IMR-90 (cell line): ENCODE data around the gene RIN1. TPM values are rescaled to one million over a fixed set of nuclear protein-coding genes. Genes with fewer than 3 reads are reported as not detected.

Source experiments
- ATAC-seq: fragments of 200-7000 bp; cut with Tn5 transposase; 2 replicates; pipeline ENCODE4 v1.9.1; 2020; ENCODE audit warnings: low read depth, mild to moderate bottlenecking, moderate library complexity
- BruUV-seq: library from RNA; stranded (reverse); fragments of 400-500 nt; replicated peaks from 2 replicates; lab custom pipeline; 2021; lab: Mats Ljungman, UMichigan
- CTCF ChIA-PET: fragments of 300-600 bp; formaldehyde crosslinking; extraction: SDS; loops from one replicate; lab custom pipeline; 2021; ENCODE audit warnings: antibody characterized with exemption; lab: Yijun Ruan, JAX
- POLR2A ChIA-PET: fragments of 300-600 bp; sonication (Branson Sonifier 250); formaldehyde crosslinking; loops from one replicate; lab custom pipeline; 2022; ENCODE audit warnings: antibody characterized with exemption; ENCODE audit not compliant: unreplicated experiment; lab: Charles Lee
- DNase-seq: peaks from one replicate; pipeline ENCODE4 v3.0.0; 2013
- H2AFZ ChIP-seq: replicated peaks from 2 replicates; pipeline ENCODE3; 2013; ENCODE audit warnings: low read length, mild to moderate bottlenecking; ENCODE audit not compliant: poor library complexity
- H2AK5ac ChIP-seq: 2 replicates; pipeline ENCODE4 v1.6.1; 2013; ENCODE audit warnings: low read depth, low read length, inconsistent platforms
- H2AK9ac ChIP-seq: replicated peaks from 2 replicates; pipeline ENCODE3; 2013; ENCODE audit warnings: mild to moderate bottlenecking, low read depth, low read length, moderate library complexity; ENCODE audit not compliant: poor library complexity
- H2BK120ac ChIP-seq: 2 replicates; pipeline ENCODE4 v1.6.1; 2013; ENCODE audit warnings: low read depth, low read length, inconsistent platforms
- H2BK15ac ChIP-seq: 3 replicates; pipeline ENCODE4 v1.6.1; 2013; ENCODE audit warnings: low read depth, low read length, inconsistent platforms
- H2BK20ac ChIP-seq: 2 replicates; pipeline ENCODE4 v1.6.1; 2013; ENCODE audit warnings: low read depth, mild to moderate bottlenecking, inconsistent platforms, low read length, moderate library complexity
- H2BK5ac ChIP-seq: 2 replicates; pipeline ENCODE4 v1.6.1; 2013; ENCODE audit warnings: mild to moderate bottlenecking, low read depth, low read length, inconsistent platforms; ENCODE audit not compliant: poor library complexity, severe bottlenecking
- H3K14ac ChIP-seq: replicated peaks from 2 replicates; pipeline ENCODE4 v1.6.1; 2013; ENCODE audit warnings: low read depth, low read length, inconsistent platforms
- H3K18ac ChIP-seq: 2 replicates; pipeline ENCODE4 v1.6.1; 2013; ENCODE audit warnings: low read depth, low read length, control low read depth
- H3K23ac ChIP-seq: 2 replicates; pipeline ENCODE4 v1.6.1; 2013; ENCODE audit warnings: low read depth, low read length, inconsistent platforms
- H3K27ac ChIP-seq: 2 replicates; pipeline ENCODE4 v1.5.1; 2013; ENCODE audit warnings: mild to moderate bottlenecking, control low read depth, low read length; ENCODE audit not compliant: insufficient read depth
- H3K27me3 ChIP-seq: 2 replicates; pipeline ENCODE4 v1.6.1; 2013; ENCODE audit warnings: low read length; ENCODE audit not compliant: control insufficient read depth, insufficient read depth
- H3K36me3 ChIP-seq: 2 replicates; pipeline ENCODE4 v1.6.1; 2013; ENCODE audit warnings: low read length, mixed read lengths; ENCODE audit not compliant: control insufficient read depth, insufficient read depth
- H3K4ac ChIP-seq: 2 replicates; pipeline ENCODE4 v1.6.1; 2013; ENCODE audit warnings: low read depth, low read length, inconsistent platforms
- H3K4me1 ChIP-seq: 2 replicates; pipeline ENCODE4 v1.6.1; 2013; ENCODE audit warnings: low read length, mixed read lengths; ENCODE audit not compliant: control insufficient read depth, insufficient read depth
- H3K4me2 ChIP-seq: 2 replicates; pipeline ENCODE4 v1.6.1; 2013; ENCODE audit warnings: low read depth, mild to moderate bottlenecking, control low read depth, low read length, moderate library complexity
- H3K4me3 ChIP-seq: 2 replicates; pipeline ENCODE4 v1.5.1; 2013; ENCODE audit warnings: low read depth, mild to moderate bottlenecking, control low read depth, low read length, moderate library complexity; ENCODE audit not compliant: insufficient read depth
- H3K56ac ChIP-seq: 2 replicates; pipeline ENCODE4 v1.6.1; 2013; ENCODE audit warnings: low read length, inconsistent platforms; ENCODE audit not compliant: insufficient read depth; ENCODE audit errors: extremely low read depth
- H3K79me1 ChIP-seq, 2 experiments: 2 replicates each; pipeline ENCODE4 v1.6.1; 2013; ENCODE audit warnings: low read length in 2 of 2, inconsistent platforms in 1 of 2, low read depth in 1 of 2
- H3K9ac ChIP-seq: 2 replicates; pipeline ENCODE4 v1.6.1; 2013; ENCODE audit warnings: low read depth, low read length, control low read depth
- H3K9me1 ChIP-seq: 2 replicates; pipeline ENCODE4 v1.6.1; 2013; ENCODE audit warnings: low read length, inconsistent platforms; ENCODE audit not compliant: insufficient read depth
- H3K9me3 ChIP-seq: 2 replicates; pipeline ENCODE4 v1.6.1; 2013; ENCODE audit warnings: low read length; ENCODE audit not compliant: control insufficient read depth, insufficient read depth
- H4K20me1 ChIP-seq: 2 replicates; pipeline ENCODE4 v1.6.1; 2013; ENCODE audit warnings: low read length, inconsistent platforms; ENCODE audit not compliant: insufficient read depth
- H4K5ac ChIP-seq: 2 replicates; pipeline ENCODE4 v1.6.1; 2013; ENCODE audit warnings: mild to moderate bottlenecking, low read depth, low read length, control low read depth
- H4K8ac ChIP-seq, 2 experiments: 2 replicates each; pipeline ENCODE4 v1.6.1; 2013; ENCODE audit warnings: low read depth in 2 of 2, low read length in 2 of 2, control low read depth in 1 of 2, inconsistent platforms in 1 of 2
- H4K91ac ChIP-seq: 2 replicates; pipeline ENCODE4 v1.6.1; 2013; ENCODE audit warnings: low read depth, low read length, inconsistent platforms; ENCODE audit not compliant: insufficient read depth
- FOS ChIP-seq: fragments of 150-350 bp; IDR thresholded peaks from 2 replicates; pipeline ENCODE4 v1.6.1; 2016; ENCODE audit warnings: low read depth, low read length
- MAZ ChIP-seq: IDR thresholded peaks from 2 replicates; pipeline ENCODE4 v1.6.1; 2012; ENCODE audit warnings: low read depth, mild to moderate bottlenecking, low read length, improper control_type of control experiment, moderate library complexity, borderline replicate concordance
- NFE2L2 ChIP-seq: fragments of 150-350 bp; IDR thresholded peaks from 2 replicates; pipeline ENCODE4 v1.6.1; 2016; ENCODE audit warnings: low read depth, mild to moderate bottlenecking, low read length
- POLR2A ChIP-seq: IDR thresholded peaks from 2 replicates; pipeline ENCODE4 v1.6.1; 2012; ENCODE audit warnings: mild to moderate bottlenecking, low read depth, low read length
- RAD21 ChIP-seq: IDR thresholded peaks from 2 replicates; pipeline ENCODE4 v1.6.1; 2012; ENCODE audit warnings: low read length, improper control_type of control experiment
- RFX5 ChIP-seq: IDR thresholded peaks from 2 replicates; pipeline ENCODE4 v1.8.0; 2012; ENCODE audit warnings: low read depth, mild to moderate bottlenecking, low read length, moderate library complexity
- SMC3 ChIP-seq: fragments of 150-350 bp; IDR thresholded peaks from 2 replicates; pipeline ENCODE4 v1.6.1; 2016; ENCODE audit warnings: low read depth, mild to moderate bottlenecking, antibody characterized with exemption, low read length, moderate library complexity
- WGBS, 2 experiments: methylation state at CpG; one replicate each; pipeline versions ENCODE4 v1.1.5 to v1.1.7; 2013; ENCODE audit warnings: missing lambda C conversion rate in 2 of 2; ENCODE audit not compliant: insufficient read length in 1 of 2; ENCODE audit errors: extremely low coverage in 2 of 2; 5-methylcytosine and 5-hydroxymethylcytosine counted together
- dilution Hi-C: fragments of 300-500 bp; cut with HindIII; formaldehyde crosslinking; loops from one replicate; pipeline ENCODE4 v1.14.3; 2018; ENCODE audit warnings: low sequenced_read_pairs; ENCODE audit not compliant: unreplicated experiment
- in situ Hi-C: fragments of 300-500 bp; cut with MboI; formaldehyde crosslinking; loops from 3 replicates; pipeline ENCODE4 v1.14.3; 2019; ENCODE audit warnings: low sequenced_read_pairs, inconsistent platforms, mixed read lengths
- intact Hi-C: fragments of 100-400 bp; cut with micrococcal nuclease; formaldehyde crosslinking; loops from 2 replicates; pipeline ENCODE4 v1.10.0; 2022
- polyA plus RNA-seq, 3 experiments: library from polyadenylated mRNA; depleted of rRNA; stranded (reverse); fragments of >200 nt; gene quantifications; 2 replicates each; pipeline ENCODE4 v1.2.3, GENCODE V29; 2012; ENCODE audit warnings: low replicate concordance in 1 of 3
- total RNA-seq: library from RNA; depleted of rRNA; stranded (reverse); fragments of >200 nt; gene quantifications from 2 replicates; pipeline ENCODE4 v1.2.3, GENCODE V29; 2012
- TF ChIP-seq, protein P1 (sequence below): fragments of 150-350 bp; IDR thresholded peaks from 2 replicates; pipeline ENCODE4 v1.6.1; 2016; ENCODE audit warnings: low read depth, mild to moderate bottlenecking, low read length, moderate library complexity, borderline replicate concordance

RIN1 gene
- total and polyA plus RNA-seq, 2 of the 4 experiments (the other 2 are of a cell fraction): 9.9 to 20.8 TPM

DNA sequence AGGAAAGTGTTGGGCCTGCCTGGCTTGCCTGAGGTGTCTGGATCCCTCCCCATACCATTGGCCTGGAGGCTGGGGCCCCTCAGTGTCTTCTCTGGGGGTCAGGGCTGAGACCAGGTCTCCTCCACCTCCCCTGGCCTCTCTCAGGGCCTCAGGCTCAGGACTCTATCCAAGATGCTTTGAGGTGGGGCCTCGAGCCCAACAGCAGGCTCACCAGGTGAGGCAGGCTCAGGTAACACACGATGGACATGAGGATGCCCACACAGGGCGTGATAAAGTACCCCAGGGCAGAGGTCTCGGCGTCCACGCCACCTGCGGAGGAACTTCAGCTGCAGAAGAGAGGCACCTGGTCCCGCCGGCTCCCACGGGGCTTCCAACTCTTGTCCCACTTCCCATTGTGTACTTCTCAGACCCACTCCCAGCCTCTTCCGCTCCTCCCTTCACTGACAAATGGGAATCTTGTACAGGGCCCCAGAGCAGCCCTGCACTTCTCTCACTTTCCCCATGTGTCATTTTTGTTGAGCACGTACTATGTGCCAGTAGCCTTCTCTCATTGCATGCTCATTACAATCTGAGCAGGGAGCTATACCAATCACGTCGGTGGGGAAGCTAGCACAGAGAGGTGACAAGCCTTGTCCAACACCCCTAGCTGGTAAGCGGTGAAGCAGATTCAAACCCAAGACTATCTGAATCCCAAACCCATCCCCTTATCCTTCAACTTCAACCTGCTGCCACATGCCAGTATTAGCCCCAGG lies 31.5 kb upstream of the RIN1 start:
- peaks cover 7% of the 10 kb centered on the region; the same call in 1 of the 2 replicates for H3K9me1 ChIP-seq
- ChIA-PET CTCF (no interaction called here), POLR2A (no interaction called here)
- H3K18ac ChIP-seq: no peak overlapping the region
- H3K14ac ChIP-seq: no peak overlapping the region
- DNase-seq (no peak), ATAC-seq (no peak)
- H3K23ac ChIP-seq: no peak overlapping the region
- H4K5ac ChIP-seq: no peak overlapping the region
- intact Hi-C loops (no loop called here), dilution Hi-C loops (no loop called here), in situ Hi-C loops (no loop called here)
- H2AK5ac ChIP-seq: no peak overlapping the region
- no peak overlapping the region for H3K27ac ChIP-seq
- H3K9me3 ChIP-seq: no peaks in the 10 kb centered on the region
- H2BK120ac ChIP-seq: no peak overlapping the region
- WGBS, 2 experiments: 76% methylated on average over 6 of the region's 15 CpGs; no CpG with 5 or more reads in 1 of the 2 experiments
- no peak overlapping the region for H4K8ac ChIP-seq
- H2AFZ ChIP-seq: no peak overlapping the region
- no peak overlapping the region for H3K56ac ChIP-seq
- TF ChIP-seq SMC3 (no peak), NFE2L2 (no peak), POLR2A (no peak), FOS (no peak), RFX5 (no peak), RAD21 (no peak), MAZ (no peak)
- TF ChIP-seq, protein P1, sequence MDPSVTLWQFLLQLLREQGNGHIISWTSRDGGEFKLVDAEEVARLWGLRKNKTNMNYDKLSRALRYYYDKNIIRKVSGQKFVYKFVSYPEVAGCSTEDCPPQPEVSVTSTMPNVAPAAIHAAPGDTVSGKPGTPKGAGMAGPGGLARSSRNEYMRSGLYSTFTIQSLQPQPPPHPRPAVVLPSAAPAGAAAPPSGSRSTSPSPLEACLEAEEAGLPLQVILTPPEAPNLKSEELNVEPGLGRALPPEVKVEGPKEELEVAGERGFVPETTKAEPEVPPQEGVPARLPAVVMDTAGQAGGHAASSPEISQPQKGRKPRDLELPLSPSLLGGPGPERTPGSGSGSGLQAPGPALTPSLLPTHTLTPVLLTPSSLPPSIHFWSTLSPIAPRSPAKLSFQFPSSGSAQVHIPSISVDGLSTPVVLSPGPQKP: no peak
- peaks cover 7% of the 10 kb centered on the region for H3K4me1 ChIP-seq
- H3K4me2 ChIP-seq: no peak overlapping the region
- H3K79me1 ChIP-seq: no peaks in the 10 kb centered on the region
- H3K27me3 ChIP-seq: peaks cover 8% of the 10 kb centered on the region
- no peak overlapping the region for H2BK20ac ChIP-seq
- H4K20me1 ChIP-seq: peaks cover 6% of the 10 kb centered on the region; the same call in 1 of the 2 replicates
- no peaks in the 10 kb centered on the region for H3K36me3 ChIP-seq
- BruUV-seq: no TSS peak
- H2BK5ac ChIP-seq: no peak overlapping the region
- no peak overlapping the region for H3K9ac ChIP-seq
- no peak overlapping the region for H2AK9ac ChIP-seq
- H3K4ac ChIP-seq: no peak overlapping the region
- no peak overlapping the region for H2BK15ac ChIP-seq
- H3K4me3 ChIP-seq: no peak overlapping the region
- no peak overlapping the region for H4K91ac ChIP-seq
